ENCODE data around the gene C1S. TPM values are rescaled to one million over a fixed set of nuclear protein-coding genes. Genes with fewer than 3 reads are reported as not detected.

The C1S gene
- total RNA-seq, 3 donors from 2014 or later (not counting 1 experiment from before 2014, with no cell fraction given): 1.6 to 1.9 (median 1.9) TPM

DNA sequence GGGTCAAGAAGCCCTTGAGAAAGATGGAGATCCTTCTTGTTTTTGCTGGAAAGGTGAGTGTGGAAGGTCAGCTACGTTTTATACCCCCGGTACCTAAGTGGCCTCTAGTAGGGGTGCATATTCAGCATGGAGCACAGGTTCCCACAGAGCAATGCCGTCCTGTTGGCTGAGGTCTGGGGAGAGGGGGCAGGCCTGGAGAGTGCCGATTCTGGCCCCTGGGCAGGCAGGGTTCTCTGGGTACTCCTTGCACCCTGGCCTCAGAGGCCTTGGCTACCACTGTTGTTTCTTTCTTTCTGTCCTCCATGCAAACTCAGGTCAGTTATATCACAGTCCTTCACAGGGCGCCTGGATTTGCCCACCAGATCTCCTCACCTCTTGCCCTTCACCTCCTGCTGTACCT is 59.6 kb downstream of the C1S start:
- H3K27ac Mint-ChIP-seq: no peak overlapping the region
- intact Hi-C loops (cut with micrococcal nuclease): no loop called here
- no peaks in the 10 kb centered on the region for H3K4me1 Mint-ChIP-seq

More for the DNA sequence above, 59.6 kb downstream of the C1S start:
- H3K27me3 ChIP-seq (ENCODE audit: control insufficient read depth, insufficient read depth, low read length): no peaks in the 10 kb centered on the region
- H3K27ac ChIP-seq (ENCODE audit: low read length): no peak overlapping the region
- ATAC-seq: no peak
- Mint-ChIP-seq H3K27me3 (ENCODE audit: low read depth in 2 of 2) (no peaks in the 10 kb centered on the region), H3K36me3 (no peaks in the 10 kb centered on the region), H3K4me3 (no peak overlapping the region), H3K9me3 (no peaks in the 10 kb centered on the region)
- H3K4me3 ChIP-seq (ENCODE audit: low read length): no peak overlapping the region
- no peaks in the 10 kb centered on the region for H3K4me1 ChIP-seq (ENCODE audit: control insufficient read depth, insufficient read depth, low read length)
- no peak for DNase-seq
- H3K36me3 ChIP-seq (ENCODE audit: control insufficient read depth, insufficient read depth, low read length): peaks cover 12% of the 10 kb centered on the region
- H3K9me3 ChIP-seq (ENCODE audit: control insufficient read depth, insufficient read depth, low read length): no peaks in the 10 kb centered on the region
- TF ChIP-seq, protein P1, sequence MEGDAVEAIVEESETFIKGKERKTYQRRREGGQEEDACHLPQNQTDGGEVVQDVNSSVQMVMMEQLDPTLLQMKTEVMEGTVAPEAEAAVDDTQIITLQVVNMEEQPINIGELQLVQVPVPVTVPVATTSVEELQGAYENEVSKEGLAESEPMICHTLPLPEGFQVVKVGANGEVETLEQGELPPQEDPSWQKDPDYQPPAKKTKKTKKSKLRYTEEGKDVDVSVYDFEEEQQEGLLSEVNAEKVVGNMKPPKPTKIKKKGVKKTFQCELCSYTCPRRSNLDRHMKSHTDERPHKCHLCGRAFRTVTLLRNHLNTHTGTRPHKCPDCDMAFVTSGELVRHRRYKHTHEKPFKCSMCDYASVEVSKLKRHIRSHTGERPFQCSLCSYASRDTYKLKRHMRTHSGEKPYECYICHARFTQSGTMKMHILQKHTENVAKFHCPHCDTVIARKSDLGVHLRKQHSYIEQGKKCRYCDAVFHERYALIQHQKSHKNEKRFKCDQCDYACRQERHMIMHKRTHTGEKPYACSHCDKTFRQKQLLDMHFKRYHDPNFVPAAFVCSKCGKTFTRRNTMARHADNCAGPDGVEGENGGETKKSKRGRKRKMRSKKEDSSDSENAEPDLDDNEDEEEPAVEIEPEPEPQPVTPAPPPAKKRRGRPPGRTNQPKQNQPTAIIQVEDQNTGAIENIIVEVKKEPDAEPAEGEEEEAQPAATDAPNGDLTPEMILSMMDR (IDR thresholded peaks at IDR 0.05): no peak
- WGBS (ENCODE audit: insufficient coverage): 92% methylated on average over 5 of the region's 5 CpGs

Other genes with a start within 250 kb of the C1S start
- 1 to 10 TPM in 1 of 3 donors, under 1 TPM in 2; 0.39 to 2.1 (median 0.68) TPM for gene GPR162, start 238.9 kb upstream of the C1S start, total RNA-seq
- 1 to 10 TPM in 1 of 3 donors, under 1 TPM in 1, not detected in 1; 0.72 to 1.8 TPM for gene P3H3, start 232.3 kb upstream of the C1S start, total RNA-seq
- not detected for gene GNB3, start 219.8 kb upstream of the C1S start, total RNA-seq
- gene CDCA3, start 209.4 kb upstream of the C1S start, total RNA-seq: 1 to 10 TPM; 1.4 to 3.3 (median 1.4) TPM
- 10 to 100 TPM; 48.3 to 67.2 (median 57.2) TPM for gene USP5, start 208.6 kb upstream of the C1S start, total RNA-seq
- 100 to 1,000 TPM; 167 to 196 (median 189) TPM for gene TPI1, start 193.2 kb upstream of the C1S start, total RNA-seq
- gene SPSB2, start 187.4 kb upstream of the C1S start, total RNA-seq: 10 to 100 TPM in 1 of 3 donors, 1 to 10 TPM in 2; 8.1 to 19.1 (median 8.4) TPM
- 10 to 100 TPM in 1 of 3 donors, 1 to 10 TPM in 2; 8.1 to 16.8 (median 9.8) TPM for gene LRRC23, start 155.9 kb upstream of the C1S start, total RNA-seq
- 10 to 100 TPM; 21.6 to 30.8 (median 23.1) TPM for gene ENO2, start 146.1 kb upstream of the C1S start, total RNA-seq
- gene ATN1, start 132.8 kb upstream of the C1S start, total RNA-seq: 10 to 100 TPM; 29.3 to 34.0 (median 31.9) TPM
- gene RNU7-1, start 116.9 kb upstream of the C1S start, total RNA-seq: not detected
- gene C12orf57, start 116.7 kb upstream of the C1S start, total RNA-seq: 100 to 1,000 TPM; 125 to 157 (median 126) TPM
- gene PTPN6, start 109.4 kb upstream of the C1S start, total RNA-seq: 100 to 1,000 TPM; 279 to 357 (median 312) TPM
- 100 to 1,000 TPM; 123 to 133 (median 127) TPM for gene PHB2, start 90.1 kb upstream of the C1S start, total RNA-seq
- gene EMG1, start 89.8 kb upstream of the C1S start, total RNA-seq: 10 to 100 TPM; 22.1 to 30.4 (median 23.3) TPM
- gene LPCAT3, start 42.2 kb upstream of the C1S start, total RNA-seq: 10 to 100 TPM; 45.6 to 54.3 (median 45.6) TPM
- 1 to 10 TPM; 6.4 to 7.8 (median 6.6) TPM for gene C1R, start 31.7 kb downstream of the C1S start, total RNA-seq
- 10 to 100 TPM; 29.1 to 35.5 (median 31.0) TPM for gene C1RL, start 48.5 kb downstream of the C1S start, total RNA-seq
- not detected for gene RBP5, start 68.2 kb downstream of the C1S start, total RNA-seq
- 10 to 100 TPM; 59.7 to 95.5 (median 61.0) TPM for gene CLSTN3, start 69.7 kb downstream of the C1S start, total RNA-seq
- 10 to 100 TPM; 20.3 to 23.3 (median 22.0) TPM for gene PEX5, start 129.0 kb downstream of the C1S start, total RNA-seq
- not detected for gene ACSM4, start 243.4 kb downstream of the C1S start, total RNA-seq